GM12878 (cell line): ENCODE results near the gene FMN2. TPM values are rescaled to one million over a fixed set of nuclear protein-coding genes. Genes with fewer than 3 reads are reported as not detected.

Source experiments
- ATAC-seq: fragments of 200-7000 bp; cut with Tn5 transposase; 3 replicates; pipeline ENCODE4 v1.9.1; 2020; ENCODE audit warnings: mild to moderate bottlenecking, moderate library complexity
- BruUV-seq: library from RNA; stranded (reverse); fragments of 400-500 nt; replicated peaks from 2 replicates; lab custom pipeline; 2021; lab: Mats Ljungman, UMichigan
- CTCF ChIA-PET: fragments of 300-600 bp; sonication (Branson Sonifier 250); formaldehyde crosslinking; extraction: SDS; loops from one replicate; lab custom pipeline; 2021; ENCODE audit warnings: inconsistent platforms; lab: Yijun Ruan, JAX
- POLR2A ChIA-PET: fragments of 350-600 bp; formaldehyde crosslinking; extraction: SDS; loops from one replicate; lab custom pipeline; 2021; ENCODE audit warnings: inconsistent platforms; lab: Charles Lee
- RAD21 ChIA-PET: fragments of 300-600 bp; sonication (Branson Sonifier 250); formaldehyde crosslinking; loops from one replicate; lab custom pipeline; 2023; ENCODE audit warnings: antibody characterized with exemption; ENCODE audit not compliant: unreplicated experiment; lab: Charles Lee
- SMC1A ChIA-PET: fragments of 300-600 bp; sonication (Branson Sonifier 250); formaldehyde crosslinking; loops from one replicate; lab custom pipeline; 2023; ENCODE audit not compliant: unreplicated experiment, uncharacterized antibody; lab: Charles Lee
- DNase-seq: peaks from one replicate; pipeline ENCODE4 v3.0.0-alpha.2; 2011; ENCODE audit warnings: low read depth, low spot score
- FAIRE-seq: peaks from 3 replicates; lab custom pipeline; 2011; peaks lifted over from hg19 to GRCh38; lab: Jason Lieb, UNC
- H2AFZ ChIP-seq: 2 replicates; pipeline ENCODE4 v1.6.0; 2011; ENCODE audit warnings: low read depth, low read length, control low read depth; ENCODE audit not compliant: control insufficient read depth
- H3K27ac ChIP-seq: 2 replicates; pipeline ENCODE4 v1.5.1; 2011; ENCODE audit warnings: control low read depth; ENCODE audit not compliant: control insufficient read depth, insufficient read depth
- H3K27me3 ChIP-seq, 2 experiments: replicated peaks in 1 of 2; 2 replicates each; pipeline versions ENCODE4 v1.6.0 to v1.6.1; 2011; ENCODE audit warnings: low read length in 1 of 2; ENCODE audit not compliant: control insufficient read depth in 2 of 2, insufficient read depth in 2 of 2
- H3K36me3 ChIP-seq, 2 experiments: 2 replicates each; pipeline ENCODE4 v1.5.1; 2011; ENCODE audit warnings: low read length in 1 of 2; ENCODE audit not compliant: control insufficient read depth in 2 of 2, insufficient read depth in 2 of 2
- H3K4me1 ChIP-seq: 2 replicates; pipeline ENCODE4 v1.6.1; 2011; ENCODE audit warnings: mild to moderate bottlenecking, low read length, moderate library complexity, mixed read lengths; ENCODE audit not compliant: control insufficient read depth, insufficient read depth
- H3K4me2 ChIP-seq: 2 replicates; pipeline ENCODE4 v1.6.0; 2011; ENCODE audit warnings: control low read depth; ENCODE audit not compliant: control insufficient read depth, insufficient read depth
- H3K4me3 ChIP-seq: fragments of 200-600 bp; sonication (generic); 2 replicates; pipeline ENCODE4 v1.5.1; 2016
- H3K79me2 ChIP-seq: 2 replicates; pipeline ENCODE4 v1.6.0; 2011; ENCODE audit warnings: low read length; ENCODE audit not compliant: control insufficient read depth, insufficient read depth
- H3K9ac ChIP-seq: 2 replicates; pipeline ENCODE4 v1.8.0; 2011; ENCODE audit warnings: low read length, control low read depth, mixed read lengths; ENCODE audit not compliant: control insufficient read depth, insufficient read depth
- H3K9me3 ChIP-seq: replicated peaks from 3 replicates; pipeline ENCODE4 v1.5.1; 2011; ENCODE audit warnings: mild to moderate bottlenecking, low read length; ENCODE audit not compliant: control insufficient read depth, insufficient read depth
- H4K20me1 ChIP-seq: 2 replicates; pipeline ENCODE4 v1.6.0; 2011; ENCODE audit not compliant: control insufficient read depth, insufficient read depth
- CEBPB ChIP-seq, 2 experiments: fragments of 150-350 bp in 1 of 2; IDR thresholded peaks; 2 replicates each; pipeline ENCODE4 v1.6.1; 2012 to 2014; ENCODE audit warnings: low read depth in 2 of 2, low read length in 2 of 2, borderline replicate concordance in 1 of 2, inconsistent platforms in 1 of 2
- JUNB ChIP-seq: IDR thresholded peaks from 2 replicates; pipeline ENCODE4 v1.6.1; 2016; ENCODE audit warnings: antibody characterized with exemption, mild to moderate bottlenecking
- PBX3 ChIP-seq: IDR thresholded peaks from 2 replicates; pipeline ENCODE4 v1.6.1; 2011; ENCODE audit warnings: mild to moderate bottlenecking, low read depth, low read length, moderate library complexity; ENCODE audit not compliant: insufficient replicate concordance
- SIX5 ChIP-seq: IDR thresholded peaks from 2 replicates; pipeline ENCODE4 v1.6.1; 2011; ENCODE audit warnings: mild to moderate bottlenecking, low read depth, low read length, moderate library complexity; ENCODE audit not compliant: severe bottlenecking
- SRF ChIP-seq, 2 experiments: IDR thresholded peaks; 2 replicates each; pipeline ENCODE4 v1.6.1; 2011; ENCODE audit warnings: low read depth in 2 of 2, low read length in 2 of 2, mild to moderate bottlenecking in 1 of 2, moderate library complexity in 1 of 2
- TCF7 ChIP-seq: IDR thresholded peaks from 2 replicates; pipeline ENCODE4 v1.6.1; 2014; ENCODE audit warnings: antibody characterized with exemption, borderline replicate concordance
- ZNF24 ChIP-seq: fragments of 450-650 bp; IDR thresholded peaks from 2 replicates; pipeline ENCODE4 v1.6.1; 2017; ENCODE audit warnings: antibody characterized with exemption, mild to moderate bottlenecking
- WGBS: methylation state at CpG from one replicate; pipeline ENCODE4 v1.1.6; 2016; ENCODE audit warnings: low lambda C conversion rate; ENCODE audit not compliant: insufficient replicate concordance, insufficient coverage; ENCODE audit errors: missing lambda C conversion rate; 5-methylcytosine and 5-hydroxymethylcytosine counted together
- in situ Hi-C: fragments of 300-500 bp; cut with MboI; formaldehyde crosslinking; loops from 9 replicates; pipeline ENCODE4 v1.14.3; 2018; ENCODE audit warnings: mixed read lengths
- intact Hi-C: fragments of 100-400 bp; cut with micrococcal nuclease; formaldehyde crosslinking; loops from one replicate; pipeline ENCODE4 v1.14.2; 2022; ENCODE audit not compliant: unreplicated experiment
- polyA plus RNA-seq, 11 experiments: library from polyadenylated mRNA; depleted of rRNA in 4 of 11; unstranded in 6 of 11; stranded (reverse) in 5 of 11; fragments of >200 nt; fragmentation: Nextera tagmentation in 4 of 11; fragmentation: Illumina TruSeq in 1 of 11; extraction: Ambion mirVana in 4 of 11; extraction: Trizol in 1 of 11; gene quantifications; 1 replicate in 1 of 11; 2 replicates in 10 of 11; pipeline versions ENCODE4 v1.2.1 to v1.2.3, GENCODE V29; 2011 to 2016; ENCODE audit warnings: inconsistent platforms in 2 of 11, missing spikeins in 2 of 11, low read depth in 1 of 11
- total RNA-seq, 4 experiments: library from RNA; depleted of rRNA in 3 of 4; stranded (reverse); fragments of >200 nt in 3 of 4; fragmentation: Illumina TruSeq in 1 of 4; extraction: Trizol in 1 of 4; gene quantifications; 2 replicates each; pipeline versions ENCODE4 v1.2.1 to v1.2.3, GENCODE V29; 2013 to 2021
- TF ChIP-seq, protein P1 (sequence below): IDR thresholded peaks from 2 replicates; pipeline ENCODE4 v1.6.1; 2012; ENCODE audit warnings: low read depth, low read length, improper control_type of control experiment
- TF ChIP-seq, protein P2 (sequence below): fragments of 450-650 bp; IDR thresholded peaks from 2 replicates; pipeline ENCODE4 v1.6.1; 2018; ENCODE audit warnings: borderline replicate concordance, mild to moderate bottlenecking; ENCODE audit not compliant: partially characterized antibody
- TF ChIP-seq, protein P3 (sequence below): fragments of 150-350 bp; IDR thresholded peaks from 2 replicates; pipeline ENCODE4 v1.6.1; 2014; ENCODE audit warnings: mild to moderate bottlenecking, low read depth, low read length
- TF ChIP-seq, protein P4 (sequence below): IDR thresholded peaks from 2 replicates; pipeline ENCODE4 v1.6.1; 2012; ENCODE audit warnings: low read length, inconsistent platforms

Gene FMN2
- total and polyA plus RNA-seq, 10 of the 15 experiments (the other 5 are each of a cell fraction or from before 2014, with no cell fraction given), result 0.60 TPM; not detected in 9

- intact Hi-C loops (no loop called here), in situ Hi-C loops (no loop called here)
- POLR2A ChIA-PET, result no interaction called here
Measured at GRCh38 chr1:240099748-240100147, 8.1 kb downstream of the FMN2 start.

More at GRCh38 chr1:240099748-240100147, 8.1 kb downstream of the FMN2 start:
- RAD21 ChIA-PET, result no interaction called here
- no peaks in the 10 kb centered on the region for H4K20me1 ChIP-seq
- CTCF ChIA-PET, result no interaction called here
- TF ChIP-seq JUNB (no peak), TCF7 (no peak), SIX5 (no peak), ZNF24 (no peak), PBX3 (no peak), CEBPB (IDR thresholded peaks at IDR 0.05; ENCODE audit: borderline replicate concordance in 1 of 2, low read depth in 2 of 2, low read length in 2 of 2) (no peak), SRF (IDR thresholded peaks at IDR 0.05; ENCODE audit: low read depth in 2 of 2, low read length in 2 of 2) (no peak)
- TF ChIP-seq, protein P1, sequence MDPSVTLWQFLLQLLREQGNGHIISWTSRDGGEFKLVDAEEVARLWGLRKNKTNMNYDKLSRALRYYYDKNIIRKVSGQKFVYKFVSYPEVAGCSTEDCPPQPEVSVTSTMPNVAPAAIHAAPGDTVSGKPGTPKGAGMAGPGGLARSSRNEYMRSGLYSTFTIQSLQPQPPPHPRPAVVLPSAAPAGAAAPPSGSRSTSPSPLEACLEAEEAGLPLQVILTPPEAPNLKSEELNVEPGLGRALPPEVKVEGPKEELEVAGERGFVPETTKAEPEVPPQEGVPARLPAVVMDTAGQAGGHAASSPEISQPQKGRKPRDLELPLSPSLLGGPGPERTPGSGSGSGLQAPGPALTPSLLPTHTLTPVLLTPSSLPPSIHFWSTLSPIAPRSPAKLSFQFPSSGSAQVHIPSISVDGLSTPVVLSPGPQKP, result no peak
- TF ChIP-seq, protein P2, sequence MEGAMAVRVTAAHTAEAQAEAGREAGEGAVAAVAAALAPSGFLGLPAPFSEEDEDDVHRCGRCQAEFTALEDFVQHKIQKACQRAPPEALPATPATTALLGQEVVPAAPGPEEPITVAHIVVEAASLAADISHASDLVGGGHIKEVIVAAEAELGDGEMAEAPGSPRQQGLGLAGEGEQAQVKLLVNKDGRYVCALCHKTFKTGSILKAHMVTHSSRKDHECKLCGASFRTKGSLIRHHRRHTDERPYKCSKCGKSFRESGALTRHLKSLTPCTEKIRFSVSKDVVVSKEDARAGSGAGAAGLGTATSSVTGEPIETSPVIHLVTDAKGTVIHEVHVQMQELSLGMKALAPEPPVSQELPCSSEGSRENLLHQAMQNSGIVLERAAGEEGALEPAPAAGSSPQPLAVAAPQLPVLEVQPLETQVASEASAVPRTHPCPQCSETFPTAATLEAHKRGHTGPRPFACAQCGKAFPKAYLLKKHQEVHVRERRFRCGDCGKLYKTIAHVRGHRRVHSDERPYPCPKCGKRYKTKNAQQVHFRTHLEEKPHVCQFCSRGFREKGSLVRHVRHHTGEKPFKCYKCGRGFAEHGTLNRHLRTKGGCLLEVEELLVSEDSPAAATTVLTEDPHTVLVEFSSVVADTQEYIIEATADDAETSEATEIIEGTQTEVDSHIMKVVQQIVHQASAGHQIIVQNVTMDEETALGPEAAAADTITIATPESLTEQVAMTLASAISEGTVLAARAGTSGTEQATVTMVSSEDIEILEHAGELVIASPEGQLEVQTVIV, result no peak
- TF ChIP-seq, protein P3, sequence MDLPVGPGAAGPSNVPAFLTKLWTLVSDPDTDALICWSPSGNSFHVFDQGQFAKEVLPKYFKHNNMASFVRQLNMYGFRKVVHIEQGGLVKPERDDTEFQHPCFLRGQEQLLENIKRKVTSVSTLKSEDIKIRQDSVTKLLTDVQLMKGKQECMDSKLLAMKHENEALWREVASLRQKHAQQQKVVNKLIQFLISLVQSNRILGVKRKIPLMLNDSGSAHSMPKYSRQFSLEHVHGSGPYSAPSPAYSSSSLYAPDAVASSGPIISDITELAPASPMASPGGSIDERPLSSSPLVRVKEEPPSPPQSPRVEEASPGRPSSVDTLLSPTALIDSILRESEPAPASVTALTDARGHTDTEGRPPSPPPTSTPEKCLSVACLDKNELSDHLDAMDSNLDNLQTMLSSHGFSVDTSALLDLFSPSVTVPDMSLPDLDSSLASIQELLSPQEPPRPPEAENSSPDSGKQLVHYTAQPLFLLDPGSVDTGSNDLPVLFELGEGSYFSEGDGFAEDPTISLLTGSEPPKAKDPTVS, result no peak
- TF ChIP-seq, protein P4, sequence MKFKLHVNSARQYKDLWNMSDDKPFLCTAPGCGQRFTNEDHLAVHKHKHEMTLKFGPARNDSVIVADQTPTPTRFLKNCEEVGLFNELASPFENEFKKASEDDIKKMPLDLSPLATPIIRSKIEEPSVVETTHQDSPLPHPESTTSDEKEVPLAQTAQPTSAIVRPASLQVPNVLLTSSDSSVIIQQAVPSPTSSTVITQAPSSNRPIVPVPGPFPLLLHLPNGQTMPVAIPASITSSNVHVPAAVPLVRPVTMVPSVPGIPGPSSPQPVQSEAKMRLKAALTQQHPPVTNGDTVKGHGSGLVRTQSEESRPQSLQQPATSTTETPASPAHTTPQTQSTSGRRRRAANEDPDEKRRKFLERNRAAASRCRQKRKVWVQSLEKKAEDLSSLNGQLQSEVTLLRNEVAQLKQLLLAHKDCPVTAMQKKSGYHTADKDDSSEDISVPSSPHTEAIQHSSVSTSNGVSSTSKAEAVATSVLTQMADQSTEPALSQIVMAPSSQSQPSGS, result no peak
- TF ChIP-seq, all 136 proteins: peak for 0
- no peaks in the 10 kb centered on the region for H3K4me1 ChIP-seq
- no peaks in the 10 kb centered on the region for H3K9me3 ChIP-seq
- no peak overlapping the region for H3K9ac ChIP-seq
- no peak overlapping the region for H2AFZ ChIP-seq
- DNase-seq (no peak), ATAC-seq (no peak), FAIRE-seq (no peak)
- no peaks in the 10 kb centered on the region for H3K79me2 ChIP-seq
- no peaks in the 10 kb centered on the region for H3K36me3 ChIP-seq
- no peak overlapping the region for H3K4me3 ChIP-seq
- BruUV-seq, result no TSS peak
- H3K4me2 ChIP-seq, result no peak overlapping the region
- no peaks in the 10 kb centered on the region for H3K27me3 ChIP-seq
- no peak overlapping the region for H3K27ac ChIP-seq
- WGBS, result 13% methylated on average over 3 of the region's 3 CpGs
- SMC1A ChIA-PET, result interaction anchor here (1.2 kb wide), 1 partner anchor 51 kb away, joined by 3 read pairs; no protein-coding TSS in a partner anchor
